GM19193 (cell line): ENCODE measurements around the gene POU2AF1.

Experiments used
- POLR2A ChIP-seq: IDR thresholded peaks from 4 replicates; pipeline ENCODE4 v1.6.1; 2011; ENCODE audit not compliant: insufficient read depth, insufficient read length; ENCODE audit errors: extremely low read depth

POU2AF1 gene

DNA sequence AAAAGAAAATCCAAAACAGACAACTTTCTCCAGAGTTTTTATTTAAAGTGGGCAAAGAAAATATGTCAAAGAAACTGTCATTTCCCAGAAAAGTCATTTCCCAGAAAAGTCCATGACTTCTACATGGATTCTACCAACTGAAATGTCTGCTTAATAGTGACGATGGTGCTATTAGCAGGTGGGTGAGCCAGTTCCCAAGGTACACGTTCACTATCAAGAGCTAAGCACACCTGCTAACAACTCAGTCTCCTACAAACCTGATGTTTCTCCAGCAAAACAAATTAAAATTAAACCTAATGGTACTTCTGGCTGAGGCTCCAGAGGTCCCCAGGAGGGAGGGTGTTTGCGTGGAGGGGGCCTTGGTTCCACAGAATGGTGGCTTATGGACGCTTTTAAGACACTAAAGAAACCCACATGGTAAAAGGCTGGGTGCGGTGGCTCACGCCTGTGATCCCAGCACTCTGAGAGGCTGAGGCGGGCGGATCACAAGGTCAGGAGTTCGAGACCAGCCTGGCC is 26.8 kb downstream of the POU2AF1 start:
- no peak for TF ChIP-seq POLR2A

DNA sequence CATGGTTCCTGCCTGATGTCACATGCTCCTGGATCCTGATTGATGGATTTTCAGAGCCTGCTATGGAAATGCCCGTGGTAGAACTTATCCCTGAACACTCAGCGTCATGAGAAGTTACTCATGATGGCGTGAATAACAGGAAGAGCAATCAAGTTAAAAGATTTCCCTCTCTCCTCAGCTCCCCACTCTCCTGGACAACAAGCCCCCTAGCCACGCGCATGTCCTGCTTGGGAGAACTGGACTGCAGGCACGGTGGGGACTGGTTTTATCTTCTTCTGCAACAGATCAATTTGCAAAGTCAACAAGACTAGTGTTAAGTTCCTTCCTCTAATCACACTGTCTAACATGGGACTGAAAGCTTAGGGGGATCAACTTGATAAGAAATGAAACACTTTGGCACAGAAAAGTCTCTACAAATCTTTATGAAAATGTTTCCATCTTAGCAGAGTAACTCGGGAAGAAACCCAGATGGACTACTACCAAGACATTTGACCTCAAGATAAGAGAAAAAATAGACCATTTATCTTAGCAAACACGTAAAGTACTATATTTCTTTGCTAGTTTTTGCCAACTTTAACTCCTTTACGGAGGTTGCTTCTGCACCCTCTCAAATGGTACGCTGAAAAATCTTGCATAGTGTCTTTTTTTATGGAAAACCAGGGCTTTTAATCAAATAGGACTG is 27.6 kb downstream of the POU2AF1 start:
- peak; percentile 26 for TF ChIP-seq POLR2A

GRCh38 chr11:111350811-111351210 is 28.3 kb downstream of the POU2AF1 start:
- TF ChIP-seq POLR2A: no peak

GRCh38 chr11:111349191-111349695 is 29.8 kb downstream of the POU2AF1 start:
- TF ChIP-seq POLR2A: no peak

GRCh38 chr11:111348147-111348546 is 30.9 kb downstream of the POU2AF1 start:
- TF ChIP-seq POLR2A: no peak

- no peak for TF ChIP-seq POLR2A
Measured at GRCh38 chr11:111347723-111348115, 31.4 kb downstream of the POU2AF1 start.

GRCh38 chr11:111347002-111347722 is 31.9 kb downstream of the POU2AF1 start:
- TF ChIP-seq POLR2A: peak; percentile 23

GRCh38 chr11:111344032-111344431 is 35.0 kb downstream of the POU2AF1 start:
- no peak for TF ChIP-seq POLR2A

DNA sequence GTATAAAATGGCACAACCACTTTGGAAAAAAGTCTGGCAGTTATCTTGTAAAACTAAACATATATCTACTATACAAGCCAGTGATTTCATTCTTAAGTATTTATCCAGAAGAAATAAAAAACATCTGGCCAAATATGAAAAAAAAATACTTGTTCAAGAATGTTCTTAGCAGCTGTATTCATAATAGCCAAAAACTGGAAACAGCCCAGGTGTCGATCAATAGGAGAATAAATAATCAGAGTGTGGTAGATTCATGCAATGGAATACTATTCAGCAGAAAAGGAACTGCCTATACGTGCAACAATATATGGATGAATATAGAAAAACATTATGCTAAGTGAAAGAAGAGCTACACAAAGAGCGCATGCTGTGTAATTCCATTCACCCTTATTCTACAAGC is 36.7 kb downstream of the POU2AF1 start:
- TF ChIP-seq POLR2A: no peak

DNA sequence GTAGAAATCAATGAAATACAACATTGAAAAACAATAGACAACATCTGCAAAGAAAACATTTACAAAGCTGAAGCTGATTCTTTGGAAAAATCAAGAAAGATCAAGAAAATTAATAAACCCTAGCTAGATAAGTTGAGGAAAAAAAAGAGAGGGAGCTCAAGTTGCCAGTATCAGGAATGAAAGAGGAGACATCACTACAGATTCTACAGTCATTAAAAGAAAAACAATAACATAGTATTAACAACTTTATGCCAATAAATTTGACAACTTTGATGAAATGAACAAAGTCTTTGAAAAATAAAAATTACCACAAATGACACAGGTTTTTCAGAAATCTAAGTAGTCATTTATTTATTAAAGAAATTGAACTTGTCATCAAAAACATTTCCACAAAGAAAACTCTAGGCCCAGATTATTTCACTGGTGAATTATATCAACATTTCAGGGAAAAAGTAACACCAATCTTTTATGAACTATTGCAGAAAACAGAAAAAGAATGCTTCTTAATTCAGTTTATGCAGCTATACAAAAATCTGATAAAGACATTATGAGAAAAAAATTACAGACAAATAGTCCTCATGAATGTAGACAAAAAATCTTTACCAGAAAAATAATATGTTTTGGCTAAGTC is 39.2 kb downstream of the POU2AF1 start:
- no peak for TF ChIP-seq POLR2A

- no peak for TF ChIP-seq POLR2A
Measured at GRCh38 chr11:111336582-111337256, 42.4 kb downstream of the POU2AF1 start.

DNA sequence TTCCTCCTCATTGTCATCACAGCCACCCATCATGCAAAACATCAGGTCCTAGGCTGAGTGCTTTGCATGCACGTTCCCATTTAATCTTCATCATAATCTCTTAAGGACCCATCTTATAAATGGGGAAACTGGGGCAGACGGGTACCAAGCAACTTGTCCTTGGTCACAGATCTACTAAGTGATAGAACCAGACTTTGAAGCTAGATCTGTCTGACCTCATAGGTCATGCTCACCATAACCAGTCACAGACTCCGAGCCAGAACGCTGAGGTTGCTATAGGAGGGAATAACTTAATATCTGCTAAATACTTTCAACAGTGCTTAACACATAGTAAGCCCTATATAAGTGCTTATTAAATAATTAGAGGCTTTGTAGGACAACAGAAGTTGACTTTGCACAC is 43.0 kb downstream of the POU2AF1 start:
- no peak for TF ChIP-seq POLR2A

DNA sequence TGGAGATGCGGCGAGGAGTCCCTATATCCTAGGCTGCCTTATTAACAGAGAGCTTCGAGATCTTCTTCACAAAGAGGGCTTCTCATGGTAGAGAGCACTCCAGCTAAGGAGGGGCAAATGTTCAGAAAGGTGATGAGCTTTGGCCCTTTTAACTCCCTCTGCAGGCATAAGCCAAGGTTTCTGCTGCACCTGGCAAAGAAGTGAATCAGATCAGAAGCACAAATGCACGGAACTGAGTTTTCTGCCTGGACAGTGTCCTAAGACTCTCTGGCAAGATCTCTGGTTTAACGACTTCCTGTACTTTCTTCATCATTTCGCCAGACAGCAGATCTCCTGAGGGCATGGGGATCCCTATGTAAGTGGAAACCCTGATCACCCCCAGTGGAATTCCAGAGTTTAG is 43.5 kb downstream of the POU2AF1 start:
- no peak for TF ChIP-seq POLR2A

DNA sequence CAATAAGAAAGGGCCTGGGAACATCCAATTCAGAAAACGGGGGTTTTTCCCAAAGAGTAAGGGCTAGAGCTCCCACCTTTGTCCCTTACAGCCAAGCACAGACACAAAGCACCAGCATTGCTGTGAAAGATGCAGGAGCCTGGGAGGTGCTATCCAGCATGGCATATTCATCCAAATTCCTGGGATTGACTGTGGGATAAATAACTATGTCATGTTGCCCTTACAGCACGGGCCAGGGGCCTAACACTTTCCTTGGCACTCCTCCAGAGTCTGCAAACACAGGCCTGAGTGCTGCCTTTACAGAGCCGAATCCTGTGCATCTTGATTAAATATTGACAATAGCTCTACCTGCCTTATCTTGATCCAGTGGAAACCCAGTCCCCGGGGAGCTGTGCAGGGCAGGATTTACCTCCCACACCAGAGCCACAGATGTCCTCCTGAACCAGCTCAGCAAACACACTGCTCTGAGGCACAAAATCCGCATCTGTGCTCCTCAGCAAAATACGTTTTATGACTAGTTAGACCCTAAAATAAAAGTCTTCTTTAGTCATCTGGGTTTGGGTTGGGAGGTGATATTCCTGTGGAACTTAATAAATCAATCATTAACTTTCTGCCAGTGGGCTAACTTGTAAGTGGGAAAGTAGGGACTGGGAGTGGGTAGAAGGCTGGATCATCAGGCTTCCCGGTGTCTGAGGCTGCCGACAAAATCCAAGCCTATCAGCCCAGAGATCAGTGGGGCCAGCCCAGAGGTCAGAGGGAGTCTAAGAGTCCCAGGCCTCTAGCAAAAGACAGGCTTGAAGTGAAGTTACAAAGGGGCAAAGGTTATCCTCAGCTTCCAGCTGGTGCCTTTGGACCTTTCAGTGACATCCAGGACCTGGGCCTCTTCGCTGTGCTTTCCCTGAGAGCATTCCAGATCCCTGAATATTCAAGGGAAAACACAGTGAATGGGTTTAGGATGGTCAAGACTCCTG is 44.3 kb downstream of the POU2AF1 start:
- no peak for TF ChIP-seq POLR2A
